Right lobe of liver (tissue), 6 donors: ENCODE results near the gene ACSL5. TPM values are rescaled to one million over a fixed set of nuclear protein-coding genes. Genes with fewer than 3 reads are reported as not detected.
A peak's percentile ranks its signal among the peaks of the same experiment; 100 is the strongest.
"Not testable (repeated sequence)": the region's sequence is repeated elsewhere in the genome, so short reads cannot be mapped to it uniquely, and the experiment has no call there.

Experiments used
- ATAC-seq, 4 donors: fragments of 200-7000 bp; cut with Tn5 transposase; one replicate each; pipeline ENCODE4 v1.9.1; 2020; ENCODE audit warnings: mild to moderate bottlenecking in 4 of 4, moderate library complexity in 4 of 4
- DNase-seq, 3 donors: peaks; one replicate each; pipeline ENCODE4 v3.0.0-alpha.2; 2020
- H3K27ac ChIP-seq, 3 donors: fragments of 200-600 bp; one replicate each; pipeline ENCODE4 v1.8.0; 2022
- H3K27me3 ChIP-seq, 2 donors: fragments of 200-600 bp; one replicate each; pipeline ENCODE4 v1.8.0; 2022
- H3K36me3 ChIP-seq, 4 donors: fragments of 200-600 bp; sonication (generic) in 1 of 4; one replicate each; pipeline versions ENCODE4 v1.5.1 to v1.8.0; 2017 to 2022; ENCODE audit warnings: control low read depth in 1 of 4
- H3K4me1 ChIP-seq, 4 donors: fragments of 200-600 bp; sonication (generic) in 1 of 4; one replicate each; pipeline versions ENCODE4 v1.5.1 to v1.8.0; 2017 to 2022; ENCODE audit warnings: control low read depth in 1 of 4
- H3K4me3 ChIP-seq, 3 donors: fragments of 200-600 bp; one replicate each; pipeline ENCODE4 v1.8.0; 2022
- H3K9me3 ChIP-seq, 4 donors: fragments of 200-600 bp; sonication (generic) in 1 of 4; one replicate each; pipeline versions ENCODE4 v1.5.1 to v1.8.0; 2017 to 2022; ENCODE audit warnings: control low read depth in 1 of 4
- CTCF ChIP-seq, 4 donors: fragments of 200-600 bp in 3 of 4; fragments of 450-650 bp in 1 of 4; IDR thresholded peaks; one replicate each; pipeline versions ENCODE4 v1.5.1 to v1.8.0; 2016 to 2022; ENCODE audit warnings: antibody characterized with exemption in 4 of 4, mild to moderate bottlenecking in 2 of 4
- POLR2A ChIP-seq: fragments of 450-650 bp; IDR thresholded peaks from one replicate; pipeline ENCODE4 v1.6.1; 2017; ENCODE audit warnings: antibody characterized with exemption, mild to moderate bottlenecking
- WGBS: methylation state at CpG from one replicate; pipeline ENCODE4 v1.1.6; 2018; ENCODE audit warnings: low coverage, low lambda C conversion rate; ENCODE audit not compliant: insufficient coverage; ENCODE audit errors: missing lambda C conversion rate; 5-methylcytosine and 5-hydroxymethylcytosine counted together
- intact Hi-C, 2 donors: fragments of 100-400 bp; cut with DNase I; formaldehyde crosslinking; loops; one replicate each; pipeline versions ENCODE4 v1.11.2 to v1.14.1; 2022
- total RNA-seq, 6 experiments: library from RNA; depleted of rRNA in 2 of 6; stranded (reverse); fragments of >200 nt in 2 of 6; fragmentation: NEBNext Ultra II Directional in 3 of 6; extraction: Animal tissue kit (Norgen Biotek cat#: 25700) in 3 of 6; gene quantifications; one replicate each; pipeline versions ENCODE4 v1.1.0 to v1.2.4, GENCODE V29; 2016 to 2023
- donor health status: DM: no; HTN: yes; CAD: no.
- donor health status: DM: no; HTN: no; CAD: no.
- donor health status: DM: no; HTN: no; CAD: no.
- donor health status: DM: no; HTN: yes; CAD: no.
- donor health status: DM: no; HTN: yes; CAD: no.

Gene ACSL5
- total RNA-seq, 6 experiments from 2014 or later = 35.1 to 92.4 (median 73.8) TPM

- Histone ChIP-seq H3K9me3 (no peaks in the 10 kb centered on the region), H3K4me3 (no peak overlapping the region), H3K36me3 (peaks cover 0 to 48% (median 27%) of the 10 kb centered on the region in 4 donors), H3K4me1 (peaks cover 0 to 9% (median 4%) of the 10 kb centered on the region in 4 donors), H3K27me3 (no peaks in the 10 kb centered on the region), H3K27ac (no peak overlapping the region)
- intact Hi-C loops = no loop called here
- 67% methylated on average over 2 of the region's 2 CpGs for WGBS
- DNase-seq = no peak
- ATAC-seq = peak in 2 of 4 donors; percentile 42 to 60
- TF ChIP-seq POLR2A = no peak
- TF ChIP-seq CTCF (IDR thresholded peaks at IDR 0.05) = no peak
These were observed 29.0 kb downstream of the ACSL5 start for GRCh38 chr10:112402917-112403316.

GRCh38 chr10:112404617-112405016 lies 30.7 kb downstream of the ACSL5 start:
- TF ChIP-seq POLR2A (no peak), CTCF (IDR thresholded peaks at IDR 0.05) (no peak)
- Histone ChIP-seq H3K9me3 (no peaks in the 10 kb centered on the region), H3K4me1 (peaks cover 0 to 9% (median 4%) of the 10 kb centered on the region in 4 donors), H3K4me3 (no peak overlapping the region), H3K36me3 (peaks cover 0 to 55% (median 28%) of the 10 kb centered on the region in 4 donors), H3K27ac (no peak overlapping the region), H3K27me3 (no peaks in the 10 kb centered on the region)
- intact Hi-C loops = no loop called here
- 77% methylated on average over 3 of the region's 3 CpGs for WGBS
- ATAC-seq (no peak), DNase-seq (no peak)

GRCh38 chr10:112406806-112407205 lies 32.9 kb downstream of the ACSL5 start:
- H3K27me3 ChIP-seq, H3K27ac ChIP-seq, ATAC-seq, DNase-seq, H3K9me3 ChIP-seq, H3K4me1 ChIP-seq, H3K4me3 ChIP-seq, intact Hi-C loops: not testable (repeated sequence)
- peaks cover 0 to 71% (median 32%) of the 10 kb centered on the region in 4 donors for H3K36me3 ChIP-seq
- WGBS = 79% methylated on average over 2 of the region's 2 CpGs

DNA sequence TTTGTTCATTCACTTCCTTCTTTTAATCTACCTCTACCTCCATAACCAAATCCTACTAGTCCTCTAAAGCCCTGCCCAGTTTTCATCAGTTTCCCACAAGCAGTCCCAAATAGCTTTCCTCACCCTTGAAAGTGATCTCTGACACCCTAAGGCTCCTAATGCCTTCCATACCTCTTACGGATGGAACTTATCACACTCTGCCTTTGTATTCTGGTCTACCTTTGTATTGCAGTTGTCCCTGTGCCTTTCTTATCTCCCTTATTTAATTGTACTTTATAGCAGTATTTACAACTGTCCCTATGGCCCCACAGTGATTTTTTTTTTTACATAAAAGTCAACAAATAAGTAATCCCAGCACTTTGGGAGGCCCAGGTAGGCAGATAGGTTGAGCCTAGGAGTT lies 33.8 kb downstream of the ACSL5 start:
- peaks cover 0 to 3% (median under 1%) of the 10 kb centered on the region in 4 donors for H3K4me1 ChIP-seq
- TF ChIP-seq POLR2A (no peak), CTCF (IDR thresholded peaks at IDR 0.05) (no peak)
- ATAC-seq (no peak), DNase-seq (no peak)
- H3K36me3 ChIP-seq = peaks cover 0 to 75% (median 33%) of the 10 kb centered on the region in 4 donors
- intact Hi-C loops = no loop called here
- no peaks in the 10 kb centered on the region for H3K27me3 ChIP-seq
- H3K9me3 ChIP-seq = no peaks in the 10 kb centered on the region
- WGBS = 92% methylated on average over 1 of the region's 1 CpG
- H3K4me3 ChIP-seq = no peak overlapping the region
- H3K27ac ChIP-seq = no peak overlapping the region

- no peak for ATAC-seq
- H3K4me1 ChIP-seq = no peaks in the 10 kb centered on the region
- no peaks in the 10 kb centered on the region for H3K27me3 ChIP-seq
- H3K4me3 ChIP-seq = no peak overlapping the region
- peaks cover 0 to 87% (median 29%) of the 10 kb centered on the region in 4 donors for H3K36me3 ChIP-seq
- intact Hi-C loops = no loop called here
- no peak overlapping the region for H3K27ac ChIP-seq
- 100% methylated on average over 1 of the region's 2 CpGs for WGBS
- no peak for DNase-seq
- H3K9me3 ChIP-seq = no peaks in the 10 kb centered on the region
- TF ChIP-seq CTCF (IDR thresholded peaks at IDR 0.05) (no peak), POLR2A (no peak)
These were observed 35.4 kb downstream of the ACSL5 start for GRCh38 chr10:112409299-112409698.
